ENCODE measurements around the gene PROSER3. TPM values are rescaled to one million over a fixed set of nuclear protein-coding genes. Genes with fewer than 3 reads are reported as not detected.
"Not testable (repeated sequence)": the region's sequence is repeated elsewhere in the genome, so short reads cannot be mapped to it uniquely, and the experiment has no call there.

PROSER3 gene
- total RNA-seq, 1 donor = 13.5 TPM

- no peak for DNase-seq (ENCODE audit: low read depth in 2 of 3, low spot score in 2 of 3)
These were observed 5.9 kb upstream of the PROSER3 start for GRCh38 chr19:35751839-35752745.

- DNase-seq (ENCODE audit: low read depth in 2 of 3, low spot score in 2 of 3) = no peak
These were observed 5.1 kb upstream of the PROSER3 start for GRCh38 chr19:35752746-35753350.

- DNase-seq (ENCODE audit: low read depth in 2 of 3, low spot score in 2 of 3) = no peak
These were observed 4.2 kb upstream of the PROSER3 start for GRCh38 chr19:35753634-35754369.

- DNase-seq (ENCODE audit: low read depth in 2 of 3, low spot score in 2 of 3) = no peak
These were observed 3.4 kb upstream of the PROSER3 start for GRCh38 chr19:35754370-35755130.

- DNase-seq (ENCODE audit: low read depth in 2 of 3, low spot score in 2 of 3) = no peak
These were observed 2.8 kb upstream of the PROSER3 start for GRCh38 chr19:35755131-35755549.

- DNase-seq (ENCODE audit: low read depth in 2 of 3, low spot score in 2 of 3) = peak in 2 of 3 donors; percentile 28 to 44
These were observed 2.2 kb upstream of the PROSER3 start for GRCh38 chr19:35755550-35756376.

GRCh38 chr19:35756377-35757230 lies 1.4 kb upstream of the PROSER3 start, which contains the start of gene HSPB6:
Gene HSPB6 (minus strand): TSS chr19:35757029. CDS start chr19:35757008, 21 bp downstream.
- no peak for DNase-seq (ENCODE audit: low read depth in 2 of 3, low spot score in 2 of 3)

- peak in 2 of 3 donors; percentile 18 to 35 for DNase-seq (ENCODE audit: low read depth in 2 of 3, low spot score in 2 of 3)
These were observed 686 bp upstream of the PROSER3 start for GRCh38 chr19:35757231-35757748.

- DNase-seq (ENCODE audit: low read depth in 2 of 3, low spot score in 2 of 3) = no peak
These were observed 1.7 kb downstream of the PROSER3 start for GRCh38 chr19:35759697-35760096.

- DNase-seq (ENCODE audit: low read depth in 2 of 3, low spot score in 2 of 3) = no peak
These were observed 2.9 kb downstream of the PROSER3 start for GRCh38 chr19:35760711-35761349.

- DNase-seq (ENCODE audit: low read depth in 2 of 3, low spot score in 2 of 3) = no peak
These were observed 6.7 kb downstream of the PROSER3 start for GRCh38 chr19:35764432-35765315.

- DNase-seq (ENCODE audit: low read depth in 2 of 3, low spot score in 2 of 3) = no peak
These were observed 8.7 kb downstream of the PROSER3 start for GRCh38 chr19:35766571-35767104.

- DNase-seq (ENCODE audit: low read depth in 2 of 3, low spot score in 2 of 3) = no peak
These were observed 9.5 kb downstream of the PROSER3 start for GRCh38 chr19:35767288-35768081.

GRCh38 chr19:35768082-35768421 lies 10.1 kb downstream of the PROSER3 start:
- no peak for DNase-seq (ENCODE audit: low read depth in 2 of 3, low spot score in 2 of 3)

- DNase-seq (ENCODE audit: low read depth in 2 of 3, low spot score in 2 of 3) = not testable (repeated sequence)
These were observed 14.4 kb downstream of the PROSER3 start for GRCh38 chr19:35772362-35772761.

Data from hematopoietic multipotent progenitor cell (in vitro differentiated cells).